22Rv1 (cell line): ENCODE measurements around the gene PRKAR1B.

Source experiments
- H3K27ac ChIP-seq: fragments of 450-650 bp; 2 replicates; pipeline ENCODE4 v1.5.1; 2017
- ZFX ChIP-seq: fragments of 450-650 bp; IDR thresholded peaks from 2 replicates; pipeline ENCODE4 v1.6.1; 2017; ENCODE audit warnings: antibody characterized with exemption, borderline replicate concordance
- TF ChIP-seq, protein P1 (sequence below): fragments of 450-650 bp; IDR thresholded peaks from 2 replicates; pipeline ENCODE4 v1.5.1; 2017; ENCODE audit warnings: mild to moderate bottlenecking

Gene PRKAR1B

DNA sequence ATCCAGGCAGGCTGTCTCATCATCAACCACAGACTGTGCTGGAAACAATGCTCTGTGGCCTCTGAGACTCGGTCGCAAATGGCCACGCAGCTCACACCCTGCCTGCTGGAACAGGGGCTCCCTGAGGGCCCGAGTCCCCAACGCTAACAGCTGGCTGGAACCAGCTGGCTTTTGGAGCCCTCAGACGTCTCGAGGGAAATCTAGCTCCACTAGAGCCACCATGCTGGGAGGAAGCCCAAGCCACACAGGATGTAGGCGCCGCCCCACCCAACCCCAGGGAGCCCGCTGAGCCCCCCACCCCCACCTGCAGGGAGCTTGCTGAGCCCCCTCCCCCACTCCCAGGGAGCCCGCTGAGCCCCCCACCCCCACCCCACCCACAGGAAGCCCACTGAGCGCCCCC lies 186.1 kb downstream of the PRKAR1B start:
- no peak overlapping the region for H3K27ac ChIP-seq
- TF ChIP-seq, protein P1, sequence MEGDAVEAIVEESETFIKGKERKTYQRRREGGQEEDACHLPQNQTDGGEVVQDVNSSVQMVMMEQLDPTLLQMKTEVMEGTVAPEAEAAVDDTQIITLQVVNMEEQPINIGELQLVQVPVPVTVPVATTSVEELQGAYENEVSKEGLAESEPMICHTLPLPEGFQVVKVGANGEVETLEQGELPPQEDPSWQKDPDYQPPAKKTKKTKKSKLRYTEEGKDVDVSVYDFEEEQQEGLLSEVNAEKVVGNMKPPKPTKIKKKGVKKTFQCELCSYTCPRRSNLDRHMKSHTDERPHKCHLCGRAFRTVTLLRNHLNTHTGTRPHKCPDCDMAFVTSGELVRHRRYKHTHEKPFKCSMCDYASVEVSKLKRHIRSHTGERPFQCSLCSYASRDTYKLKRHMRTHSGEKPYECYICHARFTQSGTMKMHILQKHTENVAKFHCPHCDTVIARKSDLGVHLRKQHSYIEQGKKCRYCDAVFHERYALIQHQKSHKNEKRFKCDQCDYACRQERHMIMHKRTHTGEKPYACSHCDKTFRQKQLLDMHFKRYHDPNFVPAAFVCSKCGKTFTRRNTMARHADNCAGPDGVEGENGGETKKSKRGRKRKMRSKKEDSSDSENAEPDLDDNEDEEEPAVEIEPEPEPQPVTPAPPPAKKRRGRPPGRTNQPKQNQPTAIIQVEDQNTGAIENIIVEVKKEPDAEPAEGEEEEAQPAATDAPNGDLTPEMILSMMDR = no peak
- no peak for TF ChIP-seq ZFX

DNA sequence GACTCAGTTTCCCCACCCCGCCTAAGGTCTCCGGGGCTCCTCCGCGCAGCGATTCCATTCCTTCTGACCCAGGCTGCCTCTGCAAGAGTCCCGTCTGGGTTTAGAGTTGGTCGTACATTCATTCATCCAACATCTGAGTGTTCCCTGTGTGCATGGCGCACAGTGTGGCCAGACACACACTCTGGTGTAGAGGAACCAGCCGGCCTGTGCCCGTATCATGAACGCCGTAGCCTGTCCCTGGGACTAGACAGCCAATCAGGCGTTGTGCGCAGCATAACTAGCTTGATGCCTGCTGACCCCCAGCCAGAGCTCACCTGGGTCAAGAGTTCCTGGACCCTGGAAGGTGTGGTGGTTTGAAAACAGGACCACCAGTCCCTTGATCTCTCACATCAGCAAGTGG lies 186.5 kb downstream of the PRKAR1B start:
- no peak overlapping the region for H3K27ac ChIP-seq
- TF ChIP-seq, protein P1 = no peak
- no peak for TF ChIP-seq ZFX

DNA sequence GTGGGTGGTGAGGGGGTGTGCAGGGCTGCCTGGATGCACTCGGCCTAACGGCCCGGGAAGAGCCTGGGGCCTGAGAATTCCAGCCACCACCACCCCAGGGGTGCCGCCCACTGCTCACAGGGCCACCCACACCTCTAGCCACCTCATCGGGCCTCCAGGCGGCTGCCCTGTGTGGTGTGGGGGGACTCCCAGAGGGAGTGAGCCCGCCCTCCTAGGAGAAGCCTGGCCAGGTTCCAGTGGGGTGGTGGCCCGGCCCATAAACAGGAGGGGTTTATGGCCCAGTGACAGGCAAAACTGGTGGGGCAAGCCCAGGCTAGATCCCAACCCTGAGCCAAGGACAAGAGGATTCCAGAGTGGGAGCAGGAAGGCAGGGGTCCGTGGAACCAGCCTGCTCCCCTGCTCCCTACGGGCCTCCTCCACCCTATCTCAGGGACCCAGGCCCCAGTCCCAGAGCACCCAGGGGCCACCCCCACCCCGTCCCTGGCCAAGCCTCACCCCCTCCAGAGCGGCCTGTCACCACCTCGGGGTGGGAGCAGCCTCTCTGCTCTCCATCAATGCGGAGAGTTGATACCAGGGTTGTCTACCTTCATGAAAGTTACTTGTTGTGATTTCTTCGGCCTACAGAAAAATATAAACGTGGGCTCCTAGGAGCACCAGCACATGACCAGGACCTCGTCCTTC lies 187.2 kb downstream of the PRKAR1B start:
- TF ChIP-seq, protein P1 = no peak
- no peak for TF ChIP-seq ZFX
- H3K27ac ChIP-seq = no peak overlapping the region

DNA sequence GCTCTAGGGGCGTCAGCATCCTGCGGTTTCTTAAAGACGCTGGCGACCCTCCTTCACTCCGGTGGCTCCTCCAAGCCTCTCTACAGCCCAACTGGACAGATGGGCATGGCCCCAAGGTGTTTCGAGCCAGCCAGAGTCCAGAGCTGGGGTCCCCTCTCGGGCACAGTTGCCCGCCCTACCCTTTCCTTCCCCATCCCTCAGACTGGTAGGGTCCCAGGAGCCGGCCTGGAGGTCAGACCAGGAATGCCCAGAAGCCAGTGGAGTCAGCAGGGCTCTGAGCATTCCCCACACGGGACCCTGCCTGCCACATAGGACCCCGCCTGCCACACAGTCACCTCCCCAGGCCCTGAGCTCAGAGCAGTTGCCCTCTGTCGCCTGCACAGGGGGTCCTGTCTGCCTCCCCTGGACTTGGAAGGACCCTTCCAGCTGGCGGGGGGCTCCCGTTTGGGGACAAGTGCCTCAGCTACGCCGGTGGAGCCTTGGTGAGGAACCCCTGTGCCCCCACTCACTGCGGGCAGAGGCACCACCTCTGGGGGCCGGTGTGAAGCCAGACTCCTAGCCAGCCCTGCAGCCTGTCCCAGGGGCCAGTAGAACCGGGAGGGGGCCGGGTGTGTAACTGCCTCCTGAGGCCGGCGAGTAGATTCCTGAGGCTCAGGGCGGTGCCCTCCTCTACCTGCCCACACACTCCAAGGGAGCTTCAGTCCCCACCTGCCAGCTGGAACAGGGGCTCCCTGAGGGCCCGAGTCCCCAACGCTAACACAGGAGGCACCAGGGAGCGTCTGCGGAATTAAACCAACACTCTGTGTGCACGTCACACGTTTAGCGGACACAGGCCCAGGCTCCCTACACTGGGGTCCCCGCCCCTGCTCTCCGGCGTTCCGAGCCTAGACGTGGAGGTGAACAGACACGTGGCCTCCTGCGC lies 188.1 kb downstream of the PRKAR1B start:
- H3K27ac ChIP-seq = no peak overlapping the region
- TF ChIP-seq, protein P1 = no peak
- TF ChIP-seq ZFX = no peak

DNA sequence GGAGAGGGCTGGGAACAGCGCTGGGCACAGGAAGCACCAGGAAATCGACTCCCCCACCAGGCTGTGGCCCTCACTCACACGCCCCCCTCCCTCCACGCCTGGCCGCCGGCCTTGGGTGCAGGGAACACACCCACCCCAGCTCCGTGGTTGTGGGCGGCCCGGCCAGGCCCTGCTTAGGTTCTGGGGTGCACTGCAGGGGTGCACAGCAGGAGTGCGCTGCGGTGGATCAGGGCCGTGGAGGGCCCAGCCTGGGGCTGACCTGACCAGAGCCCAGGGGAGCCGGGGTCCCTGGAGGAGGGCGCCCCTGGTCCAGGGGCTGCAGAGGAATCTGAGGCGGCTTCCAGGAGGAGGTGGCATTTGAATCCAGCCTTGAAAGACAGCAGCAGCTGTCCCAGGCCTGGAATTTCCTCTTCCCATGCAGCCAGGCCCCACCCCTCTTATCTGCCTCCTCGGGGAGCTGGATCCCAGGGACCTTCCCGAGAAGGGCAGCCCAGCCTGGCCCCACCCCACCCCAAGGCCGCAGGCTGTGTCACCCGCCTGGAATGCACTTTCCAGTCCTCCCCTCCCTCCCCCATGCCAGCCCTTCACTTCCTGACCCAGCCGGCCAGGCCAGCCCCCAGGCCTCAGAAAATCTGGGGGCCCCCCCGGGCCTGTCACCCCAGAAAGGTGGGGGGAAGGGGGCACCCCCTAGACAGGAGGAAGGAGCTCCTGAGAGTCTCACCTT lies 189.0 kb downstream of the PRKAR1B start:
- no peak overlapping the region for H3K27ac ChIP-seq
- TF ChIP-seq, protein P1 = no peak
- no peak for TF ChIP-seq ZFX

DNA sequence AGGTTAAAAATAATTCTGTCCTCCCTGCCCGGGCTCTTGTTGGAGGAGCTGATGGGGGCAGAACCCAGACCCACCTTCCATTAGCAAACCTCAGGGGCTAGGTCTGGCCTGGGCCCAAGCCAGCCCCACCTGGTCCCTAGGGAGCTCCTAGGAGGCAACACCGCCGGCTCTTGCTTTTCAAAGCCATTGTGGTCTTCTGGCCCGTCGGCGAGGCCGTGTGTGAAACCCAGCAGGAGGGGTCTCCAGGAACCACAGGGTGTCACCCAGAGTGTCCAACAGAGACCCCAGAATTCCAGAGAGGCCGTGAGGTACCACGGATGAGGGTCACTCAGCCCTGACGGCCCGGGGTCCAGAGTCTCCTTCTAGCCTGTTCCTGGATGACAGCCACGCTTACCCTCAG lies 190.8 kb downstream of the PRKAR1B start:
- no peak overlapping the region for H3K27ac ChIP-seq

More for the DNA sequence above, 190.8 kb downstream of the PRKAR1B start:
- TF ChIP-seq, protein P1 = no peak
- no peak for TF ChIP-seq ZFX
